Esophagus muscularis mucosa (tissue), 3 donors: ENCODE measurements around the gene SOX8.

Experiments
- CTCF ChIP-seq, 3 experiments: fragments of 200-600 bp in 2 of 3; fragments of 450-650 bp in 1 of 3; sonication (generic) in 2 of 3; IDR thresholded peaks; one replicate each; pipeline ENCODE4 v1.5.1; 2017 to 2019; ENCODE audit warnings: antibody characterized with exemption in 3 of 3, mild to moderate bottlenecking in 2 of 3, moderate library complexity in 1 of 3
- POLR2A ChIP-seq: fragments of 450-650 bp; IDR thresholded peaks from one replicate; pipeline ENCODE4 v1.6.1; 2017; ENCODE audit warnings: antibody characterized with exemption, moderate library complexity, mild to moderate bottlenecking, low read depth

GRCh38 chr16:938752-939151 lies 42.8 kb upstream of the SOX8 start:
- TF ChIP-seq CTCF (IDR thresholded peaks at IDR 0.05), result no peak
- no peak for TF ChIP-seq POLR2A
